HUES48 (cell line): ENCODE results near the gene C5orf52.
"Not testable (repeated sequence)": the region's sequence is repeated elsewhere in the genome, so short reads cannot be mapped to it uniquely, and the experiment has no call there.

Experiments
- H3K27ac ChIP-seq: one replicate; pipeline ENCODE4 v1.7.0; 2013; ENCODE audit warnings: low read depth, low read length, inconsistent platforms
- H3K27me3 ChIP-seq: 2 replicates; pipeline ENCODE4 v1.6.1; 2013; ENCODE audit warnings: mild to moderate bottlenecking, low read length; ENCODE audit not compliant: control insufficient read depth, insufficient read depth
- H3K36me3 ChIP-seq: 2 replicates; pipeline ENCODE4 v1.6.1; 2013; ENCODE audit warnings: low read length; ENCODE audit not compliant: control insufficient read depth, insufficient read depth
- H3K4me1 ChIP-seq: 2 replicates; pipeline ENCODE4 v1.6.1; 2013; ENCODE audit warnings: mild to moderate bottlenecking, low read length; ENCODE audit not compliant: control insufficient read depth, insufficient read depth
- H3K4me3 ChIP-seq: 2 replicates; pipeline ENCODE4 v1.5.1; 2013; ENCODE audit warnings: mild to moderate bottlenecking, low read depth, low read length
- H3K9ac ChIP-seq: 2 replicates; pipeline ENCODE4 v1.6.1; 2013; ENCODE audit warnings: mild to moderate bottlenecking, low read depth, low read length, moderate library complexity
- H3K9me3 ChIP-seq: 2 replicates; pipeline ENCODE4 v1.6.1; 2013; ENCODE audit warnings: low read length; ENCODE audit not compliant: control insufficient read depth, insufficient read depth

C5orf52 gene

DNA sequence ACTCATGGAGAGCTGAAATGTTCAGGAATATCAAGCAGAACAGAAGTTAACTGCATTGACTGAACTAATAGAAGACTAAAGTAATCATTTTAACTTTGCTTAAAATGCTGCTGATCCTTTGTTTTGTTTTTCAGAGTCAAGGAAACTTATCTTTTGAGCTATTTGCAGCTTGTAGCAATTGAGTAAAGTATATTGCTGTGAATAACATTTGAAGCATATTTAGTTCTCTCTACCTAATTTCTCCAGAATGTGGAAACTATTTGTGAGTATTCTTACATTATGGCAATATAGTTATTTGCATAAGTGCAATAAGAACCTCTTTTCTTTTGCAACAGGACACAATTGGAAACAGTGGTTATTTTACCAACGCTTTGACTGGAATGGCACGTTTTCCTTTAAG is 13.8 kb upstream of the C5orf52 start:
- no peak overlapping the region for H3K27ac ChIP-seq
- H3K9ac ChIP-seq, result no peak overlapping the region
- peaks cover 5% of the 10 kb centered on the region for H3K27me3 ChIP-seq
- no peaks in the 10 kb centered on the region for H3K36me3 ChIP-seq
- no peaks in the 10 kb centered on the region for H3K4me1 ChIP-seq
- peaks cover 23% of the 10 kb centered on the region for H3K9me3 ChIP-seq
- no peak overlapping the region for H3K4me3 ChIP-seq

DNA sequence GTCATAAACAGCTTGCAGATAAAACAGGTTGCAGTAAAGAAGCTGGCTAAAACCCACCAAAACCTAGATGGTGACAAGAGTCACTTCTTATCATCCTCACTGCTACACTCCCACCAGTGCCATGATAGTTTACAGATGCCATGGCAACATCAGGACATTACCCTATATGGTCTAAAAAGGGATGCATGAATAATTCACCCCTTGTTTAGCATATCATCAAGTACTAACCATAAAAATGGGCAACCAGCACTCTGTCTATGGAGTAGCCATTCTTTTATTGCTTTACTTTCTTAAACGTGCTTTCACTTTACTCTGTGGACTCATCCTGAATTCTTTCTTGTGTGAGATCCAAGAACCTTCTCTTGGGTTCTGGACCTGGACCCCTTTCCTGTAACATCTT is 12.4 kb upstream of the C5orf52 start:
- Histone ChIP-seq H3K4me1 (no peaks in the 10 kb centered on the region), H3K9ac (no peak overlapping the region), H3K9me3 (peaks cover 17% of the 10 kb centered on the region), H3K27ac (no peak overlapping the region), H3K36me3 (no peaks in the 10 kb centered on the region), H3K27me3 (no peaks in the 10 kb centered on the region), H3K4me3 (no peak overlapping the region)

- H3K9ac ChIP-seq, result no peak overlapping the region
- no peak overlapping the region for H3K27ac ChIP-seq
- no peaks in the 10 kb centered on the region for H3K36me3 ChIP-seq
- no peaks in the 10 kb centered on the region for H3K4me1 ChIP-seq
- no peak overlapping the region for H3K4me3 ChIP-seq
- H3K27me3 ChIP-seq, result no peaks in the 10 kb centered on the region
- peaks cover 17% of the 10 kb centered on the region for H3K9me3 ChIP-seq
These were observed 11.3 kb upstream of the C5orf52 start for GRCh38 chr5:157659868-157660660.

DNA sequence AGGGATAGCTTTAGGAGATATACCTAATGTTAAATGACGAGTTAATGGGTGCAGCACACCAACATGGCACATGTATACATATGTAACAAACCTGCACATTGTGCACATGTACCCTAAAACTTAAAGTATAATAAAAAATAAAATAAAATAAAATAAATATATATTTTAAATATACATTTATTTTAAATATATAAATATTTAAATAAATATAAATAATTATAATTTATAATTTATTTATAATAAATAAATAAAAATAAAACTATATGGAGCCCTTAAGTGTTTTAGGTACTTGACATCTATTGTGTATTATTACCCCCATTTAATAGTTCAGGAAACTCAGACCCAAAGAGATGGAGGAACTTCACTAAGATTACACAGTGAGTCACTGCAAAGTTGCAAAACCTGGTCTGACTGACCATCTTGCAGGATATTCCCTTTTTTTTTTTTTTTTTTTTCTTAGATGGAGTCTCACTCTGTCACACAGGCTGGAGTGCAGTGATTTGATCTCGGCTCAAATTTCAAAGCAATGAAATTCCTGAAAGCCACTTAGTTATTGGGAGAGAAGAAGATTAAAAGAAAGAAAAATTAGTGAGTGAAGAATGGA is 5.8 kb upstream of the C5orf52 start:
- Histone ChIP-seq H3K36me3 (no peaks in the 10 kb centered on the region), H3K27me3 (peaks cover 11% of the 10 kb centered on the region), H3K27ac (no peak overlapping the region), H3K4me1 (peaks cover under 1% of the 10 kb centered on the region; the same call in 1 of the 2 replicates), H3K4me3 (no peak overlapping the region), H3K9me3 (no peaks in the 10 kb centered on the region), H3K9ac (no peak overlapping the region)

GRCh38 chr5:157668356-157668755 is 3.0 kb upstream of the C5orf52 start:
- no peak overlapping the region for H3K9ac ChIP-seq

DNA sequence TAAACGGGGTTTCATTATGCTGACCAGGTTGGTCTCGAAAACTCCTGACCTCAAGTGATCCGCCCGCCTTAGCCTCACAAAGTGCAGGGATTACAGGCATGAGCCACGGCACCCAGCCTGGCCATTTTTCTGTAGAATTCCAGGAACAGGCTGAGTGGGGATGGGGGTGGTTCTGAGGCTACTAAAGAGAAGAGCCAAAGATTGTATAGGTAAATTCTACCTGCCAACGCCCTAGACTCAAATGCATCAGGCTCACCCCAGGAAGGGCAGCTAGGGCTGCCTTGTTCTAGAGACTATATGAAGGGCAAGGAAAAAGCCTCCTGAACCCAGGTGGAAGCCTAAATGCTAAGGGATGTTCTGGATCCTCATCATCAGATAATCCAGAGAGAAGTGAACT is 1.6 kb upstream of the C5orf52 start:
- H3K9me3 ChIP-seq, result no peaks in the 10 kb centered on the region
- no peak overlapping the region for H3K4me3 ChIP-seq
- H3K4me1 ChIP-seq, result peaks cover 4% of the 10 kb centered on the region; the same call in 1 of the 2 replicates
- H3K27me3 ChIP-seq, result peaks cover 33% of the 10 kb centered on the region
- H3K9ac ChIP-seq, result no peak overlapping the region
- H3K36me3 ChIP-seq, result no peaks in the 10 kb centered on the region
- no peak overlapping the region for H3K27ac ChIP-seq

More at GRCh38 chr5:157668356-157668755, 3.0 kb upstream of the C5orf52 start:
- H3K4me3 ChIP-seq, result no peak overlapping the region
- no peaks in the 10 kb centered on the region for H3K9me3 ChIP-seq
- no peak overlapping the region for H3K27ac ChIP-seq
- H3K36me3 ChIP-seq, result no peaks in the 10 kb centered on the region
- H3K4me1 ChIP-seq, result peaks cover 4% of the 10 kb centered on the region; the same call in 1 of the 2 replicates
- peaks cover 33% of the 10 kb centered on the region for H3K27me3 ChIP-seq

DNA sequence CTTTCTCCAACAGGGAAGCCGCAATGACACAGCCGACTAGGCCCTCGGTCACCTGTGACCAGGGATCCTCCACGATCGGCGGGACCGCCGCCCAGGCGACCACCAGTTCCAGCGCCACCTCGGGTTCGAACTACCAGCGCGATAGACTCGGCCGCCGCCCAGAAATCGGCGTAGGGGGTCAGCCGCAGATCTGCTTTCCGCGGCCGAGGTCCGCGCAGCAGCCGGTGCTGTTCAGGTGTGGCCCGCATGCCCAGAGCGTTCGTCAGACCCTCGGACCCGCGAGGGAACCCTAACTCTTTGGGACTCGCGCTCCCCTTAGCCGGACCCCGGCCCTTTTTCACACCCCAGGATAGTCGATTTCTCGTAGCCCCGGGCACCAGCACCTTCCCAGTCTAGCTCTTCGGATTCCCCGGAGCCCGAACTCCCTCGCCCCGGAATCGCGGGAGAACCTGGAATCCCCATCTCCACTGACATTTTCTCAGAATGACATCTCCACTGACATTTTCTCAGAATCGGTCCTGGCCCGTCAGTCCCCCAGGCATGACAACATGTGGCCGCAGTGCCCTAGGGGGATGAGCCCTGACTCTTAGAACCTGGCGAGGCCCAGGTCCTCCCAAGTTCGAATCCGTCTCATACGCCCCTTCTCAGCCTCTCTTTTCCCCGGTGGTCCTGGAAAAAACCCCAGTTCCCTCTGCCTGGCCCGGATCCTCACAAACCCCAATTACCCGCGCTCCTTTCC is 428 bp downstream of the C5orf52 start:
- no peaks in the 10 kb centered on the region for H3K36me3 ChIP-seq
- no peak overlapping the region for H3K27ac ChIP-seq
- peak overlapping the region; percentile 71 for H3K4me3 ChIP-seq
- H3K9me3 ChIP-seq, result no peaks in the 10 kb centered on the region
- H3K9ac ChIP-seq, result no peak overlapping the region
- peaks cover 4% of the 10 kb centered on the region; the same call in 1 of the 2 replicates for H3K4me1 ChIP-seq
- peaks cover 33% of the 10 kb centered on the region for H3K27me3 ChIP-seq

DNA sequence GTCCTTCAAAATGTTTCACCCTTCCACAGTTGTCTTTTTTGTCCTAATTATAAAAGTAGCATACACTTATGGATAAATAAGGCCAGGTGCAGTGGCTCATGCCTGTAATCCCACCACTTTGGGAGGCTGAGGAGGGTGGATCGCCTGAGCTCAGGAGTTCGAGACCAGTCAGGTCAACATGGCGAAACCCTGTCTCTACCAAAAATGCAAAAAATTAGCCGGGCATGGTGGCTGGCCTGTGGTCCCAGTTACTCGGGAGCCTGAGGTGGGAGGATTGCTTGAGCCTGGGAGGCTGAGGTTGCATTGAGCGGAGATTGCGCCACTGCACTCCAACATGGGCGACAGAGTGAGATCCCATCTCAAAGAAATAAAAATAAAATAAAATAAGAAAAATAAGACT is 1.6 kb downstream of the C5orf52 start:
- H3K9ac ChIP-seq, result no peak overlapping the region
- H3K4me1 ChIP-seq, result peaks cover 4% of the 10 kb centered on the region; the same call in 1 of the 2 replicates
- H3K27ac ChIP-seq, result no peak overlapping the region
- H3K4me3 ChIP-seq, result no peak overlapping the region
- peaks cover 33% of the 10 kb centered on the region for H3K27me3 ChIP-seq
- H3K36me3 ChIP-seq, result no peaks in the 10 kb centered on the region
- no peaks in the 10 kb centered on the region for H3K9me3 ChIP-seq

GRCh38 chr5:157674351-157674750 is 3.0 kb downstream of the C5orf52 start:
- not testable (repeated sequence) for H3K27ac ChIP-seq, H3K4me3 ChIP-seq, H3K4me1 ChIP-seq, H3K36me3 ChIP-seq, H3K9ac ChIP-seq, H3K9me3 ChIP-seq
- peaks cover 33% of the 10 kb centered on the region for H3K27me3 ChIP-seq

- Histone ChIP-seq H3K27me3 (no peaks in the 10 kb centered on the region), H3K36me3 (no peaks in the 10 kb centered on the region), H3K4me3 (no peak overlapping the region), H3K9me3 (no peaks in the 10 kb centered on the region), H3K27ac (no peak overlapping the region), H3K4me1 (no peaks in the 10 kb centered on the region), H3K9ac (no peak overlapping the region)
These were observed 6.6 kb downstream of the C5orf52 start for GRCh38 chr5:157677931-157678330.

- Histone ChIP-seq H3K27me3 (no peaks in the 10 kb centered on the region), H3K9ac (no peak overlapping the region)
These were observed 8.5 kb downstream of the C5orf52 start for GRCh38 chr5:157679801-157680200.

More at GRCh38 chr5:157679801-157680200, 8.5 kb downstream of the C5orf52 start:
- Histone ChIP-seq H3K9me3 (no peaks in the 10 kb centered on the region), H3K27ac (no peak overlapping the region), H3K36me3 (no peaks in the 10 kb centered on the region), H3K4me1 (no peaks in the 10 kb centered on the region), H3K4me3 (no peak overlapping the region)
